Keratinocyte (primary cell): ENCODE data around the gene BORCS5. TPM values are rescaled to one million over a fixed set of nuclear protein-coding genes. Genes with fewer than 3 reads are reported as not detected.

Experiments used
- DNase-seq: peaks from one replicate; pipeline ENCODE4 v3.0.0-alpha.2; 2011; ENCODE audit warnings: low read depth, missing footprints, low spot score
- FAIRE-seq: peaks from 2 replicates; lab custom pipeline; 2011; peaks lifted over from hg19 to GRCh38; lab: Jason Lieb, UNC
- H2AFZ ChIP-seq: 2 replicates; pipeline ENCODE4 v1.6.0; 2012; ENCODE audit warnings: low read length, control low read depth, inconsistent platforms; ENCODE audit not compliant: control insufficient read depth
- H3K27ac ChIP-seq: 2 replicates; pipeline ENCODE4 v1.5.1; 2011; ENCODE audit warnings: low read length; ENCODE audit not compliant: control insufficient read depth, insufficient read depth
- H3K27me3 ChIP-seq: 3 replicates; pipeline ENCODE4 v1.6.0; 2011; ENCODE audit warnings: low read length; ENCODE audit not compliant: control insufficient read depth, insufficient read depth; ENCODE audit errors: extremely low read depth
- H3K36me3 ChIP-seq, 2 experiments: 2 replicates in 1 of 2; 3 replicates in 1 of 2; pipeline ENCODE4 v1.5.1; 2011; ENCODE audit warnings: low read length in 2 of 2, mild to moderate bottlenecking in 1 of 2; ENCODE audit not compliant: control insufficient read depth in 2 of 2, insufficient read depth in 2 of 2; ENCODE audit errors: extremely low read depth in 1 of 2
- H3K4me1 ChIP-seq: 3 replicates; pipeline ENCODE4 v1.5.1; 2011; ENCODE audit warnings: low read length; ENCODE audit not compliant: control insufficient read depth, insufficient read depth; ENCODE audit errors: extremely low read depth
- H3K4me2 ChIP-seq: 3 replicates; pipeline ENCODE4 v1.6.0; 2011; ENCODE audit warnings: low read depth, low read length; ENCODE audit not compliant: control insufficient read depth, insufficient read depth; ENCODE audit errors: extremely low read depth
- H3K4me3 ChIP-seq, 3 experiments: fragments of 200-600 bp in 1 of 3; sonication (generic) in 1 of 3; 2 replicates in 2 of 3; 3 replicates in 1 of 3; pipeline ENCODE4 v1.5.1; 2011 to 2016; ENCODE audit warnings: low read length in 3 of 3, mild to moderate bottlenecking in 3 of 3, control low read depth in 2 of 3, inconsistent platforms in 1 of 3, low read depth in 1 of 3, mixed read lengths in 1 of 3, mixed run types in 1 of 3, moderate library complexity in 1 of 3; ENCODE audit not compliant: control insufficient read depth in 2 of 3, insufficient read depth in 2 of 3; ENCODE audit errors: extremely low read depth in 1 of 3
- H3K79me2 ChIP-seq: 2 replicates; pipeline ENCODE4 v1.6.0; 2012; ENCODE audit warnings: low read length; ENCODE audit not compliant: control insufficient read depth, insufficient read depth
- H3K9ac ChIP-seq: 3 replicates; pipeline ENCODE4 v1.6.0; 2011; ENCODE audit warnings: low read length; ENCODE audit not compliant: control insufficient read depth, insufficient read depth; ENCODE audit errors: extremely low read depth
- H3K9me1 ChIP-seq: 3 replicates; pipeline ENCODE4 v1.6.0; 2011; ENCODE audit warnings: low read length; ENCODE audit not compliant: control insufficient read depth, insufficient read depth; ENCODE audit errors: extremely low read depth
- H3K9me3 ChIP-seq: 2 replicates; pipeline ENCODE4 v1.5.1; 2012; ENCODE audit warnings: low read depth, low read length; ENCODE audit not compliant: control insufficient read depth
- H4K20me1 ChIP-seq: 3 replicates; pipeline ENCODE4 v1.6.0; 2011; ENCODE audit warnings: low read length; ENCODE audit not compliant: control insufficient read depth, insufficient read depth; ENCODE audit errors: extremely low read depth
- CTCF ChIP-seq, 3 experiments: IDR thresholded peaks in 1 of 3; conservative IDR thresholded peaks in 1 of 3; optimal IDR thresholded peaks in 1 of 3; 2 replicates in 2 of 3; 3 replicates in 1 of 3; pipeline versions ENCODE3 to v1.5.1; 2011; ENCODE audit warnings: low read length in 3 of 3, mild to moderate bottlenecking in 3 of 3, moderate library complexity in 2 of 3, control low read depth in 1 of 3, inconsistent platforms in 1 of 3; ENCODE audit not compliant: insufficient read depth in 2 of 3; ENCODE audit errors: extremely low read depth in 1 of 3
- EZH2 ChIP-seq: IDR thresholded peaks from one replicate; pipeline ENCODE4 v1.6.1; 2012; ENCODE audit warnings: inconsistent platforms, mild to moderate bottlenecking, low read length, moderate library complexity
- dilution Hi-C: fragments of 300-500 bp; cut with MboI; formaldehyde crosslinking; loops from one replicate; pipeline ENCODE4 v1.7.0; 2020; ENCODE audit warnings: low sequenced_read_pairs; ENCODE audit not compliant: extremely low pct_ligation_motif_present
- polyA plus RNA-seq, 5 experiments: library from polyadenylated mRNA; depleted of rRNA in 3 of 5; stranded (reverse) in 3 of 5; stranded (forward) in 1 of 5; unstranded in 1 of 5; fragments of >200 nt; gene quantifications; 1 replicate in 1 of 5; 2 replicates in 3 of 5; 3 replicates in 1 of 5; pipeline versions ENCODE4 v1.2.1 to v1.2.3, GENCODE V29; 2011 to 2012; ENCODE audit warnings: missing spikeins in 2 of 5, low read depth in 1 of 5, low replicate concordance in 1 of 5

BORCS5 gene
- polyA plus RNA-seq, 1 donor (not counting 4 experiments of a cell fraction or from before 2014, with no cell fraction given) = 5.4 TPM

GRCh38 chr12:12333407-12334366 lies 23.2 kb upstream of the BORCS5 start:
- H3K27me3 ChIP-seq = no peaks in the 10 kb centered on the region
- no peaks in the 10 kb centered on the region for H3K36me3 ChIP-seq
- H3K4me2 ChIP-seq = no peak overlapping the region
- no peaks in the 10 kb centered on the region for H3K79me2 ChIP-seq
- no peak for DNase-seq
- H3K9ac ChIP-seq = no peak overlapping the region
- H2AFZ ChIP-seq = no peak overlapping the region
- no peak overlapping the region for H3K4me3 ChIP-seq
- TF ChIP-seq CTCF (optimal IDR thresholded peaks at IDR 0.05 in 1 of 3, IDR thresholded peaks at IDR 0.05 in 1 of 3, conservative IDR thresholded peaks at IDR 0.05 in 1 of 3; ENCODE audit: extremely low read depth in 1 of 3, insufficient read depth in 2 of 3, low read length in 3 of 3) (no peak), EZH2 (no peak)
- H3K4me1 ChIP-seq = peaks cover 8% of the 10 kb centered on the region
- dilution Hi-C loops = loop anchor here (25.0 kb wide), 1 partner anchor 246 kb away; no protein-coding TSS in a partner anchor
- no peak overlapping the region for H3K27ac ChIP-seq
- FAIRE-seq = no peak
- H4K20me1 ChIP-seq = no peaks in the 10 kb centered on the region
- no peaks in the 10 kb centered on the region for H3K9me1 ChIP-seq
- H3K9me3 ChIP-seq = no peaks in the 10 kb centered on the region

DNA sequence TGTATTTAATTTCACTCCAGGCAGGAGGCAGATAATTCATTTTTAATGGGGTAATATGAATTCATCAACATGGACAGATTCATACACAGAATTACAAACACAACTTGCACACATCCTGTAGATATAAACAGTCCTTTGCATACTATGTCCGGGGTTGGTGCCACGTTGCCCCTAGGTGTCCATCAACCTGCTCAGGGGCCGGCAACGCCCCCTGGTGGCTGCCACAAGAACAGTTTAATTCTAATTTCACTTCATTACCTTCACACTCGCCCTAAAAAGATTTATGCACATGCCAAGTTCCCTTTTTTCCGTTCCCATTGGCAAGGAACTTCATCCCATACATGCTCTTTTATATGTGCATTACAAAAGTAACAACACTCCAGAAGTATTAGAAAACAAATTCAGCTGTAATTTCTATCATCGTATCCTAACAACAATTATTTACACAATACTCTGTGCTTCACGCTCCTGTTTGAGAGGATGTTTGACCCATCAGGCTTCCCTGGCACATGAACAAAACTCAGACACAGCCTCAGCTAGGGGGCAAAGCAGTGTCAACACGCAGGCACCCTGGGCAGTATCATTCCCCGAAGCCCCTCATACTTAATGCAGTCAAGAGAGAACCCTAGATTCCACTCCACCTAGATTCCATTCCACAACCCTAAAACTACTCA lies 22.4 kb upstream of the BORCS5 start:
- H4K20me1 ChIP-seq = no peaks in the 10 kb centered on the region
- FAIRE-seq = no peak
- H3K79me2 ChIP-seq = no peaks in the 10 kb centered on the region
- H3K9me3 ChIP-seq = no peaks in the 10 kb centered on the region
- no peak overlapping the region for H3K27ac ChIP-seq
- H3K4me2 ChIP-seq = peak overlapping the region; percentile 18
- dilution Hi-C loops = loop anchor here (25.0 kb wide), 1 partner anchor 247 kb away; no protein-coding TSS in a partner anchor
- no peak for TF ChIP-seq EZH2
- TF ChIP-seq CTCF (optimal IDR thresholded peaks at IDR 0.05 in 1 of 3, IDR thresholded peaks at IDR 0.05 in 1 of 3, conservative IDR thresholded peaks at IDR 0.05 in 1 of 3; ENCODE audit: extremely low read depth in 1 of 3, insufficient read depth in 2 of 3, low read length in 3 of 3) = peak; percentile 82 to 89 (median 86)
- DNase-seq = no peak
- H3K9ac ChIP-seq = no peak overlapping the region
- no peaks in the 10 kb centered on the region for H3K36me3 ChIP-seq
- H3K4me3 ChIP-seq = no peak overlapping the region
- H3K4me1 ChIP-seq = peaks cover 11% of the 10 kb centered on the region
- H2AFZ ChIP-seq = no peak overlapping the region
- H3K27me3 ChIP-seq = no peaks in the 10 kb centered on the region
- no peaks in the 10 kb centered on the region for H3K9me1 ChIP-seq
